ENCODE results near the gene CAMK1.

GRCh38 chr3:9718118-9718517 lies 51.6 kb downstream of the CAMK1 start:
- TF ChIP-seq, protein P1, sequence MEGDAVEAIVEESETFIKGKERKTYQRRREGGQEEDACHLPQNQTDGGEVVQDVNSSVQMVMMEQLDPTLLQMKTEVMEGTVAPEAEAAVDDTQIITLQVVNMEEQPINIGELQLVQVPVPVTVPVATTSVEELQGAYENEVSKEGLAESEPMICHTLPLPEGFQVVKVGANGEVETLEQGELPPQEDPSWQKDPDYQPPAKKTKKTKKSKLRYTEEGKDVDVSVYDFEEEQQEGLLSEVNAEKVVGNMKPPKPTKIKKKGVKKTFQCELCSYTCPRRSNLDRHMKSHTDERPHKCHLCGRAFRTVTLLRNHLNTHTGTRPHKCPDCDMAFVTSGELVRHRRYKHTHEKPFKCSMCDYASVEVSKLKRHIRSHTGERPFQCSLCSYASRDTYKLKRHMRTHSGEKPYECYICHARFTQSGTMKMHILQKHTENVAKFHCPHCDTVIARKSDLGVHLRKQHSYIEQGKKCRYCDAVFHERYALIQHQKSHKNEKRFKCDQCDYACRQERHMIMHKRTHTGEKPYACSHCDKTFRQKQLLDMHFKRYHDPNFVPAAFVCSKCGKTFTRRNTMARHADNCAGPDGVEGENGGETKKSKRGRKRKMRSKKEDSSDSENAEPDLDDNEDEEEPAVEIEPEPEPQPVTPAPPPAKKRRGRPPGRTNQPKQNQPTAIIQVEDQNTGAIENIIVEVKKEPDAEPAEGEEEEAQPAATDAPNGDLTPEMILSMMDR (IDR thresholded peaks at IDR 0.05) = no peak
- no peak for TF ChIP-seq POLR2A (IDR thresholded peaks at IDR 0.05)

All from esophagus squamous epithelium (tissue), 4 donors.